ENCODE measurements around the gene CD3G. TPM values are rescaled to one million over a fixed set of nuclear protein-coding genes. Genes with fewer than 3 reads are reported as not detected.

CD3G gene
- total and polyA plus RNA-seq, 2 of the 8 experiments (the other 6 are each of a cell fraction or from before 2014, with no cell fraction given), result not detected

DNA sequence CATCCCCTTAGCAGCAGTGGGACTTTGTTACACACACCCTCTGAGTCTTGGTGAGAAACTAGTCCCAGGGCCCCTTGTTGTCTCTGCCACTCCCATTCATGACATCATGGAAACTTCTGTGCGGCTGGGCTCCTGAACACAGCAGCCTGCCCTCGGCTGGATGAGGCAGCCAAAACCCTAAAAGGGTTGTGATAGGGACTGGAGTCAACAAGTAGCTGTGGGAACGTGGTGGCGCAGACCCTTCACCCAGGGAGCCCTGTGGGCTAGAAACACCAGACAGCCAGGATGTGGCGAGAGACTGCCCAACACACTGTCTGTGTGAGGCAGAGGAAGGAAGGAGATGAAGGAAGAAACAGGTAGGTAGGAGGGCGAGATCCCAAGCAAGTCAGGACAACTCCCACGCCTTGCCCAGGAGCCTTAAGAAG is 5.5 kb upstream of the CD3G start:
- ChIA-PET POLR2A (ENCODE audit: partially characterized antibody) (interaction anchor here (2.0 kb wide), 1 partner anchor 10 kb away, joined by 6 read pairs; no protein-coding TSS in a partner anchor), CTCF (ENCODE audit: partially characterized antibody) (interaction anchor here (0.6 to 4.9 kb wide), 5 partner anchors 9 to 108 kb away, joined by 3 to 24 read pairs (median 3); no protein-coding TSS in a partner anchor)
- H3K79me1 ChIP-seq (ENCODE audit: low read depth, low read length), result no peaks in the 10 kb centered on the region; the same call in 1 of the 2 replicates
- no peak overlapping the region for H4K5ac ChIP-seq (ENCODE audit: insufficient read length, low read depth, low read length)
- no peaks in the 10 kb centered on the region for H3K4me1 ChIP-seq (replicated peaks in 1 of 4; ENCODE audit: control insufficient read depth in 3 of 4, insufficient read depth in 4 of 4, low read length in 3 of 4)
- no peak overlapping the region for H3K27ac ChIP-seq (ENCODE audit: low read depth, low read length)
- H4K91ac ChIP-seq (replicated peaks; ENCODE audit: insufficient read length, low read length), result no peak overlapping the region
- peaks cover 1 to 3% of the 10 kb centered on the region in 2 experiments; a peak in 1 of 4 replicates for H3K9me3 ChIP-seq (ENCODE audit: insufficient read depth in 2 of 2, low read depth in 1 of 2, low read length in 1 of 2)
- no peak for TF ChIP-seq TAF7 (optimal IDR thresholded peaks at IDR 0.05; ENCODE audit: borderline replicate concordance, low read depth, low read length)
- TF ChIP-seq GTF2F1 (IDR thresholded peaks at IDR 0.05; ENCODE audit: borderline replicate concordance, low read depth, low read length), result no peak
- no peak for TF ChIP-seq ZNF274 (IDR thresholded peaks at IDR 0.05; ENCODE audit: borderline replicate concordance, extremely low read depth, low read length)
- TF ChIP-seq HDAC6 (IDR thresholded peaks at IDR 0.05; ENCODE audit: low read depth, low read length), result no peak
- no peak for TF ChIP-seq YY1 (IDR thresholded peaks at IDR 0.05; ENCODE audit: low read depth, low read length)
- no peak for TF ChIP-seq CBX5 (IDR thresholded peaks at IDR 0.05; ENCODE audit: low read depth, low read length)
- no peak for TF ChIP-seq SIRT6 (IDR thresholded peaks at IDR 0.05; ENCODE audit: low read length)
- TF ChIP-seq USF2 (IDR thresholded peaks at IDR 0.05; ENCODE audit: low read length), result no peak
- TF ChIP-seq EGR1 (IDR thresholded peaks at IDR 0.05; ENCODE audit: borderline replicate concordance, low read depth, low read length), result no peak
- TF ChIP-seq SIN3A (conservative IDR thresholded peaks at IDR 0.05 in 1 of 2, IDR thresholded peaks at IDR 0.05 in 1 of 2; ENCODE audit: low read depth in 1 of 2, low read length in 2 of 2), result no peak
- no peak for TF ChIP-seq ASH2L (IDR thresholded peaks at IDR 0.05; ENCODE audit: low read length)
- TF ChIP-seq TBP (IDR thresholded peaks at IDR 0.05; ENCODE audit: low read depth, low read length), result no peak
- no peak overlapping the region; the same call in 1 of the 2 replicates for H2BK15ac ChIP-seq (ENCODE audit: low read length)
- FAIRE-seq (no peak), DNase-seq (ENCODE audit: low read depth in 1 of 2, low spot score in 2 of 2) (no peak)
- H3K79me2 ChIP-seq (ENCODE audit: control insufficient read depth in 1 of 2, insufficient read depth in 2 of 2, low read length in 2 of 2), result no peaks in the 10 kb centered on the region
- H2BK12ac ChIP-seq (ENCODE audit: low read depth, low read length), result peak overlapping the region; percentile 84; the same call in 1 of the 2 replicates
- H2BK120ac ChIP-seq (replicated peaks; ENCODE audit: low read depth, low read length), result no peak overlapping the region
- no peak overlapping the region for H2BK5ac ChIP-seq (ENCODE audit: low read depth, low read length)
- H3K27me3 ChIP-seq (replicated peaks in 1 of 4; ENCODE audit: control insufficient read depth in 3 of 4, extremely low read depth in 1 of 4, insufficient read depth in 3 of 4, low read length in 3 of 4), result no peaks in the 10 kb centered on the region; a peak in 1 of 7 replicates
- no peak overlapping the region for H3K23ac ChIP-seq (ENCODE audit: insufficient read length)
- no peak overlapping the region for H3K56ac ChIP-seq (replicated peaks; ENCODE audit: insufficient read length, low read depth, low read length)
- 87% methylated on average over 5 of the region's 7 CpGs; no CpG with 5 or more reads in 1 of the 2 experiments for WGBS, 2 experiments (ENCODE audit: extremely low coverage in 1 of 2, insufficient coverage in 1 of 2, insufficient read length in 1 of 2, insufficient replicate concordance in 2 of 2, low coverage in 1 of 2, low lambda C conversion rate in 2 of 2, missing lambda C conversion rate in 1 of 2)
- H3K23me2 ChIP-seq (ENCODE audit: low read depth, low read length), result no peaks in the 10 kb centered on the region
- H3K18ac ChIP-seq (ENCODE audit: extremely low read depth, low read length), result no peak overlapping the region
- H3K14ac ChIP-seq (ENCODE audit: insufficient read length), result no peak overlapping the region
- no peaks in the 10 kb centered on the region for H4K20me1 ChIP-seq (replicated peaks in 1 of 2; ENCODE audit: control insufficient read depth in 1 of 2, insufficient read depth in 2 of 2, low read length in 2 of 2)
- peak overlapping the region; percentile 68 for H2AFZ ChIP-seq (ENCODE audit: low read length)
- H3K4ac ChIP-seq (replicated peaks; ENCODE audit: insufficient read length, low read depth, low read length), result no peak overlapping the region
- no peak overlapping the region for H2AK5ac ChIP-seq (ENCODE audit: low read depth, low read length)
- H3K36me3 ChIP-seq (ENCODE audit: control insufficient read depth in 2 of 4, insufficient read depth in 4 of 4, low read length in 3 of 4), result no peaks in the 10 kb centered on the region
- H2BK20ac ChIP-seq (ENCODE audit: low read length), result no peak overlapping the region
- no peak overlapping the region for H4K8ac ChIP-seq (ENCODE audit: extremely low read depth, insufficient read depth, low read length)
- no peak overlapping the region for H3K4me2 ChIP-seq (ENCODE audit: insufficient read depth in 1 of 2, low read depth in 2 of 2, low read length in 2 of 2)
- H3K4me3 ChIP-seq (ENCODE audit: extremely low read depth in 1 of 4, insufficient read depth in 2 of 4, low read depth in 3 of 4, low read length in 4 of 4), result no peak overlapping the region
- H3K9ac ChIP-seq (replicated peaks in 1 of 4; ENCODE audit: extremely low read depth in 1 of 4, low read depth in 3 of 4, low read length in 3 of 4), result no peak overlapping the region
